IMR-90 (cell line): ENCODE results near the gene KIF5C. TPM values are rescaled to one million over a fixed set of nuclear protein-coding genes. Genes with fewer than 3 reads are reported as not detected.

Source experiments
- ATAC-seq: fragments of 200-7000 bp; cut with Tn5 transposase; 2 replicates; pipeline ENCODE4 v1.9.1; 2020; ENCODE audit warnings: low read depth, mild to moderate bottlenecking, moderate library complexity
- BruUV-seq: library from RNA; stranded (reverse); fragments of 400-500 nt; replicated peaks from 2 replicates; lab custom pipeline; 2021; lab: Mats Ljungman, UMichigan
- CTCF ChIA-PET: fragments of 300-600 bp; formaldehyde crosslinking; extraction: SDS; loops from one replicate; lab custom pipeline; 2021; ENCODE audit warnings: antibody characterized with exemption; lab: Yijun Ruan, JAX
- POLR2A ChIA-PET: fragments of 300-600 bp; sonication (Branson Sonifier 250); formaldehyde crosslinking; loops from one replicate; lab custom pipeline; 2022; ENCODE audit warnings: antibody characterized with exemption; ENCODE audit not compliant: unreplicated experiment; lab: Charles Lee
- DNase-seq: peaks from one replicate; pipeline ENCODE4 v3.0.0; 2013
- H2AFZ ChIP-seq: replicated peaks from 2 replicates; pipeline ENCODE3; 2013; ENCODE audit warnings: low read length, mild to moderate bottlenecking; ENCODE audit not compliant: poor library complexity
- H2AK5ac ChIP-seq: 2 replicates; pipeline ENCODE4 v1.6.1; 2013; ENCODE audit warnings: low read depth, low read length, inconsistent platforms
- H2AK9ac ChIP-seq: replicated peaks from 2 replicates; pipeline ENCODE3; 2013; ENCODE audit warnings: mild to moderate bottlenecking, low read depth, low read length, moderate library complexity; ENCODE audit not compliant: poor library complexity
- H2BK120ac ChIP-seq: 2 replicates; pipeline ENCODE4 v1.6.1; 2013; ENCODE audit warnings: low read depth, low read length, inconsistent platforms
- H2BK15ac ChIP-seq: 3 replicates; pipeline ENCODE4 v1.6.1; 2013; ENCODE audit warnings: low read depth, low read length, inconsistent platforms
- H2BK20ac ChIP-seq: 2 replicates; pipeline ENCODE4 v1.6.1; 2013; ENCODE audit warnings: low read depth, mild to moderate bottlenecking, inconsistent platforms, low read length, moderate library complexity
- H2BK5ac ChIP-seq: 2 replicates; pipeline ENCODE4 v1.6.1; 2013; ENCODE audit warnings: mild to moderate bottlenecking, low read depth, low read length, inconsistent platforms; ENCODE audit not compliant: poor library complexity, severe bottlenecking
- H3K14ac ChIP-seq: replicated peaks from 2 replicates; pipeline ENCODE4 v1.6.1; 2013; ENCODE audit warnings: low read depth, low read length, inconsistent platforms
- H3K18ac ChIP-seq: 2 replicates; pipeline ENCODE4 v1.6.1; 2013; ENCODE audit warnings: low read depth, low read length, control low read depth
- H3K23ac ChIP-seq: 2 replicates; pipeline ENCODE4 v1.6.1; 2013; ENCODE audit warnings: low read depth, low read length, inconsistent platforms
- H3K27ac ChIP-seq: 2 replicates; pipeline ENCODE4 v1.5.1; 2013; ENCODE audit warnings: mild to moderate bottlenecking, control low read depth, low read length; ENCODE audit not compliant: insufficient read depth
- H3K27me3 ChIP-seq: 2 replicates; pipeline ENCODE4 v1.6.1; 2013; ENCODE audit warnings: low read length; ENCODE audit not compliant: control insufficient read depth, insufficient read depth
- H3K36me3 ChIP-seq: 2 replicates; pipeline ENCODE4 v1.6.1; 2013; ENCODE audit warnings: low read length, mixed read lengths; ENCODE audit not compliant: control insufficient read depth, insufficient read depth
- H3K4ac ChIP-seq: 2 replicates; pipeline ENCODE4 v1.6.1; 2013; ENCODE audit warnings: low read depth, low read length, inconsistent platforms
- H3K4me1 ChIP-seq: 2 replicates; pipeline ENCODE4 v1.6.1; 2013; ENCODE audit warnings: low read length, mixed read lengths; ENCODE audit not compliant: control insufficient read depth, insufficient read depth
- H3K4me2 ChIP-seq: 2 replicates; pipeline ENCODE4 v1.6.1; 2013; ENCODE audit warnings: low read depth, mild to moderate bottlenecking, control low read depth, low read length, moderate library complexity
- H3K4me3 ChIP-seq: 2 replicates; pipeline ENCODE4 v1.5.1; 2013; ENCODE audit warnings: low read depth, mild to moderate bottlenecking, control low read depth, low read length, moderate library complexity; ENCODE audit not compliant: insufficient read depth
- H3K56ac ChIP-seq: 2 replicates; pipeline ENCODE4 v1.6.1; 2013; ENCODE audit warnings: low read length, inconsistent platforms; ENCODE audit not compliant: insufficient read depth; ENCODE audit errors: extremely low read depth
- H3K79me1 ChIP-seq, 2 experiments: 2 replicates each; pipeline ENCODE4 v1.6.1; 2013; ENCODE audit warnings: low read length in 2 of 2, inconsistent platforms in 1 of 2, low read depth in 1 of 2
- H3K9ac ChIP-seq: 2 replicates; pipeline ENCODE4 v1.6.1; 2013; ENCODE audit warnings: low read depth, low read length, control low read depth
- H3K9me1 ChIP-seq: 2 replicates; pipeline ENCODE4 v1.6.1; 2013; ENCODE audit warnings: low read length, inconsistent platforms; ENCODE audit not compliant: insufficient read depth
- H3K9me3 ChIP-seq: 2 replicates; pipeline ENCODE4 v1.6.1; 2013; ENCODE audit warnings: low read length; ENCODE audit not compliant: control insufficient read depth, insufficient read depth
- H4K20me1 ChIP-seq: 2 replicates; pipeline ENCODE4 v1.6.1; 2013; ENCODE audit warnings: low read length, inconsistent platforms; ENCODE audit not compliant: insufficient read depth
- H4K5ac ChIP-seq: 2 replicates; pipeline ENCODE4 v1.6.1; 2013; ENCODE audit warnings: mild to moderate bottlenecking, low read depth, low read length, control low read depth
- H4K8ac ChIP-seq, 2 experiments: 2 replicates each; pipeline ENCODE4 v1.6.1; 2013; ENCODE audit warnings: low read depth in 2 of 2, low read length in 2 of 2, control low read depth in 1 of 2, inconsistent platforms in 1 of 2
- H4K91ac ChIP-seq: 2 replicates; pipeline ENCODE4 v1.6.1; 2013; ENCODE audit warnings: low read depth, low read length, inconsistent platforms; ENCODE audit not compliant: insufficient read depth
- CEBPB ChIP-seq: IDR thresholded peaks from 2 replicates; pipeline ENCODE4 v1.6.1; 2012; ENCODE audit warnings: low read depth, low read length, improper control_type of control experiment
- ELK1 ChIP-seq: fragments of 150-350 bp; IDR thresholded peaks from 2 replicates; pipeline ENCODE4 v1.6.1; 2016; ENCODE audit warnings: low read depth, mild to moderate bottlenecking, low read length, moderate library complexity, borderline replicate concordance
- MXI1 ChIP-seq: IDR thresholded peaks from 2 replicates; pipeline ENCODE4 v1.6.1; 2012; ENCODE audit warnings: low read depth, mild to moderate bottlenecking, low read length, moderate library complexity, borderline replicate concordance
- RAD21 ChIP-seq: IDR thresholded peaks from 2 replicates; pipeline ENCODE4 v1.6.1; 2012; ENCODE audit warnings: low read length, improper control_type of control experiment
- RCOR1 ChIP-seq: IDR thresholded peaks from 2 replicates; pipeline ENCODE4 v1.6.1; 2012; ENCODE audit warnings: mild to moderate bottlenecking, low read length, improper control_type of control experiment; ENCODE audit not compliant: insufficient replicate concordance
- USF2 ChIP-seq: fragments of 150-350 bp; IDR thresholded peaks from 2 replicates; pipeline ENCODE4 v1.6.1; 2017; ENCODE audit warnings: mild to moderate bottlenecking, antibody characterized with exemption, low read length, low read depth
- WGBS, 2 experiments: methylation state at CpG; one replicate each; pipeline versions ENCODE4 v1.1.5 to v1.1.7; 2013; ENCODE audit warnings: missing lambda C conversion rate in 2 of 2; ENCODE audit not compliant: insufficient read length in 1 of 2; ENCODE audit errors: extremely low coverage in 2 of 2; 5-methylcytosine and 5-hydroxymethylcytosine counted together
- dilution Hi-C: fragments of 300-500 bp; cut with HindIII; formaldehyde crosslinking; loops from one replicate; pipeline ENCODE4 v1.14.3; 2018; ENCODE audit warnings: low sequenced_read_pairs; ENCODE audit not compliant: unreplicated experiment
- in situ Hi-C: fragments of 300-500 bp; cut with MboI; formaldehyde crosslinking; loops from 3 replicates; pipeline ENCODE4 v1.14.3; 2019; ENCODE audit warnings: low sequenced_read_pairs, inconsistent platforms, mixed read lengths
- intact Hi-C: fragments of 100-400 bp; cut with micrococcal nuclease; formaldehyde crosslinking; loops from 2 replicates; pipeline ENCODE4 v1.10.0; 2022
- polyA plus RNA-seq, 3 experiments: library from polyadenylated mRNA; depleted of rRNA; stranded (reverse); fragments of >200 nt; gene quantifications; 2 replicates each; pipeline ENCODE4 v1.2.3, GENCODE V29; 2012; ENCODE audit warnings: low replicate concordance in 1 of 3
- total RNA-seq: library from RNA; depleted of rRNA; stranded (reverse); fragments of >200 nt; gene quantifications from 2 replicates; pipeline ENCODE4 v1.2.3, GENCODE V29; 2012
- TF ChIP-seq, protein P1 (sequence below): conservative IDR thresholded peaks from 2 replicates; pipeline ENCODE4 v1.5.1; 2012; ENCODE audit warnings: mild to moderate bottlenecking, low read depth, low read length, improper control_type of control experiment

KIF5C gene
- total and polyA plus RNA-seq, 2 of the 4 experiments (the other 2 are of a cell fraction): 0.10 to 0.18 TPM

DNA sequence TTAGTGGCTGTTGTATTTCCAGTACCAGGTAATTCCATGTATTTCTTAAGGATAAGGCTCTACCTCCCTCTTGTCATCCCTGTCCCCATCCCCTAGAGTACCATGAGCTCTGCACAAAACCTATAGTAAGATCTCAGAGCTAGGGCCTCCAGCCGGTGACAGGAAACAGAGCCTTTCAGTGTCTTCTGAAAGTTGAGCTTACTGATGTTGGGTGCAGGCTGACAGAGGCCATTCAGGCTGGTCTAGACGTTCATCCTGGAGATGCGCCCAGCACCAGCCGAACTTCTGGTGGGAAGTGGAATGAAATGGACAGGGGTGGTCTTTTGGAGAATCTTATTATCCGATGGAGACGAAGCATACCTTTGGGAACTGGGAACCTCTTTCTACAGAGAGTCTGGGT, 146.7 kb downstream of the KIF5C start:
- H3K27me3 ChIP-seq: peaks cover 4% of the 10 kb centered on the region
- H2BK20ac ChIP-seq: no peak overlapping the region
- H3K4ac ChIP-seq: no peak overlapping the region
- no peak overlapping the region for H2BK15ac ChIP-seq
- H3K9ac ChIP-seq: no peak overlapping the region
- ATAC-seq (no peak), DNase-seq (no peak)
- 62% methylated on average over 3 of the region's 6 CpGs; no CpG with 5 or more reads in 1 of the 2 experiments for WGBS, 2 experiments
- no peak overlapping the region for H2BK5ac ChIP-seq
- no peak overlapping the region for H2BK120ac ChIP-seq
- H4K20me1 ChIP-seq: no peaks in the 10 kb centered on the region
- in situ Hi-C loops (loop anchor here (10.0 kb wide), 1 partner anchor 293 kb away; no protein-coding TSS in a partner anchor), dilution Hi-C loops (no loop called here), intact Hi-C loops (no loop called here)
- H3K27ac ChIP-seq: no peak overlapping the region
- H4K8ac ChIP-seq: no peak overlapping the region
- no peak overlapping the region for H4K91ac ChIP-seq
- no TSS peak for BruUV-seq
- H2AFZ ChIP-seq: no peak overlapping the region
- TF ChIP-seq CEBPB (no peak), RAD21 (no peak), ELK1 (no peak), USF2 (no peak), MXI1 (no peak), RCOR1 (no peak)
- TF ChIP-seq, protein P1, sequence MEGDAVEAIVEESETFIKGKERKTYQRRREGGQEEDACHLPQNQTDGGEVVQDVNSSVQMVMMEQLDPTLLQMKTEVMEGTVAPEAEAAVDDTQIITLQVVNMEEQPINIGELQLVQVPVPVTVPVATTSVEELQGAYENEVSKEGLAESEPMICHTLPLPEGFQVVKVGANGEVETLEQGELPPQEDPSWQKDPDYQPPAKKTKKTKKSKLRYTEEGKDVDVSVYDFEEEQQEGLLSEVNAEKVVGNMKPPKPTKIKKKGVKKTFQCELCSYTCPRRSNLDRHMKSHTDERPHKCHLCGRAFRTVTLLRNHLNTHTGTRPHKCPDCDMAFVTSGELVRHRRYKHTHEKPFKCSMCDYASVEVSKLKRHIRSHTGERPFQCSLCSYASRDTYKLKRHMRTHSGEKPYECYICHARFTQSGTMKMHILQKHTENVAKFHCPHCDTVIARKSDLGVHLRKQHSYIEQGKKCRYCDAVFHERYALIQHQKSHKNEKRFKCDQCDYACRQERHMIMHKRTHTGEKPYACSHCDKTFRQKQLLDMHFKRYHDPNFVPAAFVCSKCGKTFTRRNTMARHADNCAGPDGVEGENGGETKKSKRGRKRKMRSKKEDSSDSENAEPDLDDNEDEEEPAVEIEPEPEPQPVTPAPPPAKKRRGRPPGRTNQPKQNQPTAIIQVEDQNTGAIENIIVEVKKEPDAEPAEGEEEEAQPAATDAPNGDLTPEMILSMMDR: no peak
- no peak overlapping the region for H3K14ac ChIP-seq
- no peak overlapping the region for H2AK9ac ChIP-seq
- no peaks in the 10 kb centered on the region for H3K79me1 ChIP-seq
- H3K4me3 ChIP-seq: no peak overlapping the region
- H3K9me3 ChIP-seq: no peaks in the 10 kb centered on the region
- H3K23ac ChIP-seq: no peak overlapping the region
- H3K36me3 ChIP-seq: no peaks in the 10 kb centered on the region
- no peak overlapping the region for H2AK5ac ChIP-seq
- POLR2A ChIA-PET: no interaction called here
- H3K18ac ChIP-seq: no peak overlapping the region
- CTCF ChIA-PET: no interaction called here
- H4K5ac ChIP-seq: no peak overlapping the region
- no peak overlapping the region for H3K56ac ChIP-seq
- H3K9me1 ChIP-seq: no peaks in the 10 kb centered on the region
- H3K4me2 ChIP-seq: no peak overlapping the region
- H3K4me1 ChIP-seq: no peaks in the 10 kb centered on the region
